ENCODE measurements around the gene GNPTG. TPM values are rescaled to one million over a fixed set of nuclear protein-coding genes. Genes with fewer than 3 reads are reported as not detected.

GNPTG gene
- total and polyA plus RNA-seq, 2 donors (not counting 3 experiments of a cell fraction or from before 2014, with no cell fraction given): 51.6 to 109 TPM

GRCh38 chr16:1308977-1309885 is 42.5 kb upstream of the GNPTG start, which contains the start of gene UBE2I:
UBE2I (plus strand) TSS chr16:1309636; CDS start chr16:1314031, 4,395 bp downstream.
- FAIRE-seq: peak; percentile 97
- intact Hi-C loops (cut with micrococcal nuclease): loop anchor here (10.0 kb wide), 2 partner anchors 96 to 476 kb away; partner anchors contain the start of genes NUBP2 and SPSB3
- peaks cover 14% of the 10 kb centered on the region for H3K4me1 ChIP-seq (ENCODE audit: control insufficient read depth, extremely low read depth, insufficient read depth, low read length)
- peaks cover 43% of the 10 kb centered on the region for H3K79me2 ChIP-seq (ENCODE audit: control insufficient read depth, insufficient read depth, low read length)
- H3K4me3 ChIP-seq (replicated peaks in 1 of 3; ENCODE audit: insufficient read depth in 1 of 3, low read depth in 1 of 3, low read length in 3 of 3): peak within 1 kb of the TSS; percentile 74 to 94 (median 87)
- peak within 1 kb of the TSS; percentile 68 for H2AFZ ChIP-seq (ENCODE audit: low read depth, low read length)
- BruUV-seq (replicated peaks): no TSS peak
- peak within 1 kb of the TSS; percentile 73 for H3K4me2 ChIP-seq (ENCODE audit: insufficient read depth, low read length)
- dilution Hi-C loops (cut with MboI; ENCODE audit: extremely low pct_ligation_motif_present, low sequenced_read_pairs): no loop called here
- peaks cover 4% of the 10 kb centered on the region in 2 experiments for H3K36me3 ChIP-seq (ENCODE audit: control insufficient read depth in 2 of 2, extremely low read depth in 1 of 2, insufficient read depth in 2 of 2, low read length in 2 of 2)
- DNase-seq (ENCODE audit: low read depth, low spot score): peak; percentile 99
- peak within 1 kb of the TSS; percentile 93 for H3K9ac ChIP-seq (replicated peaks; ENCODE audit: extremely low read depth, insufficient read depth, low read length)
- CTCF ChIA-PET: interaction anchor here (1.5 to 1.8 kb wide), 2 partner anchors 8 to 56 kb away, joined by 3 to 6 read pairs; no protein-coding TSS in a partner anchor
- H3K9me1 ChIP-seq (replicated peaks; ENCODE audit: control insufficient read depth, extremely low read depth, insufficient read depth, low read length): no peaks in the 10 kb centered on the region
- H3K27ac ChIP-seq (ENCODE audit: insufficient read depth, low read depth, low read length): peak within 1 kb of the TSS; percentile 87
- H4K20me1 ChIP-seq (replicated peaks; ENCODE audit: control insufficient read depth, extremely low read depth, insufficient read depth, low read length): no peaks in the 10 kb centered on the region
- POLR2A ChIA-PET: no interaction called here
- TF ChIP-seq POLR2A (IDR thresholded peaks at IDR 0.05; ENCODE audit: low read depth, low read length) (peak; percentile 57), FOS (IDR thresholded peaks at IDR 0.05; ENCODE audit: borderline replicate concordance, insufficient read depth, low read length) (no peak), POLR2AphosphoS5 (IDR thresholded peaks at IDR 0.05; ENCODE audit: insufficient read depth, low read depth, low read length) (peak; percentile 55), MAX (IDR thresholded peaks at IDR 0.05; ENCODE audit: insufficient read depth, insufficient read length) (no peak), GATA2 (IDR thresholded peaks at IDR 0.05; ENCODE audit: insufficient read depth, insufficient read length, low read depth, low read length) (no peak), EZH2 (IDR thresholded peaks at IDR 0.05; ENCODE audit: borderline replicate concordance, low read depth, low read length, severe bottlenecking) (no peak), JUN (IDR thresholded peaks at IDR 0.05; ENCODE audit: borderline replicate concordance, insufficient read depth, insufficient read length, low read depth) (no peak), MYC (IDR thresholded peaks at IDR 0.05; ENCODE audit: low read depth, low read length) (no peak)
- TF ChIP-seq, protein P1, sequence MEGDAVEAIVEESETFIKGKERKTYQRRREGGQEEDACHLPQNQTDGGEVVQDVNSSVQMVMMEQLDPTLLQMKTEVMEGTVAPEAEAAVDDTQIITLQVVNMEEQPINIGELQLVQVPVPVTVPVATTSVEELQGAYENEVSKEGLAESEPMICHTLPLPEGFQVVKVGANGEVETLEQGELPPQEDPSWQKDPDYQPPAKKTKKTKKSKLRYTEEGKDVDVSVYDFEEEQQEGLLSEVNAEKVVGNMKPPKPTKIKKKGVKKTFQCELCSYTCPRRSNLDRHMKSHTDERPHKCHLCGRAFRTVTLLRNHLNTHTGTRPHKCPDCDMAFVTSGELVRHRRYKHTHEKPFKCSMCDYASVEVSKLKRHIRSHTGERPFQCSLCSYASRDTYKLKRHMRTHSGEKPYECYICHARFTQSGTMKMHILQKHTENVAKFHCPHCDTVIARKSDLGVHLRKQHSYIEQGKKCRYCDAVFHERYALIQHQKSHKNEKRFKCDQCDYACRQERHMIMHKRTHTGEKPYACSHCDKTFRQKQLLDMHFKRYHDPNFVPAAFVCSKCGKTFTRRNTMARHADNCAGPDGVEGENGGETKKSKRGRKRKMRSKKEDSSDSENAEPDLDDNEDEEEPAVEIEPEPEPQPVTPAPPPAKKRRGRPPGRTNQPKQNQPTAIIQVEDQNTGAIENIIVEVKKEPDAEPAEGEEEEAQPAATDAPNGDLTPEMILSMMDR (IDR thresholded peaks at IDR 0.05; ENCODE audit: extremely low read depth in 1 of 2, insufficient read depth in 1 of 2, low read depth in 1 of 2, low read length in 2 of 2): no peak
- no peaks in the 10 kb centered on the region for H3K27me3 ChIP-seq (ENCODE audit: control insufficient read depth in 2 of 2, insufficient read depth in 2 of 2, low read length in 2 of 2)
- no peaks in the 10 kb centered on the region for H3K9me3 ChIP-seq (replicated peaks; ENCODE audit: control insufficient read depth, insufficient read depth, low read length)
